ENCODE measurements around the gene CEBPA. TPM values are rescaled to one million over a fixed set of nuclear protein-coding genes. Genes with fewer than 3 reads are reported as not detected.

CEBPA gene
- total and polyA plus RNA-seq, 10 of the 15 experiments (the other 5 are each of a cell fraction or from before 2014, with no cell fraction given) = 0.04 to 0.36 (median 0.13) TPM; not detected in 4

GRCh38 chr19:33335446-33335845, 33.1 kb upstream of the CEBPA start:
- intact Hi-C loops (cut with micrococcal nuclease; ENCODE audit: unreplicated experiment) = no loop called here
- no TSS peak for BruUV-seq (replicated peaks)
- POLR2A ChIA-PET = no interaction called here
- no peak overlapping the region for H3K4me3 ChIP-seq
- H3K4me1 ChIP-seq (ENCODE audit: control insufficient read depth, insufficient read depth, low read length) = no peaks in the 10 kb centered on the region
- H2AFZ ChIP-seq (ENCODE audit: control insufficient read depth, low read depth, low read length) = no peak overlapping the region
- no peaks in the 10 kb centered on the region for H4K20me1 ChIP-seq (ENCODE audit: control insufficient read depth, insufficient read depth)
- H3K27me3 ChIP-seq (replicated peaks in 1 of 2; ENCODE audit: control insufficient read depth in 2 of 2, insufficient read depth in 2 of 2, low read length in 1 of 2) = no peaks in the 10 kb centered on the region
- 26% methylated on average over 5 of the region's 5 CpGs for WGBS (ENCODE audit: insufficient coverage, insufficient replicate concordance, low lambda C conversion rate, missing lambda C conversion rate)
- in situ Hi-C loops (cut with MboI) = no loop called here
- DNase-seq (ENCODE audit: low read depth, low spot score) (no peak), FAIRE-seq (no peak), ATAC-seq (no peak)
- H3K4me2 ChIP-seq (ENCODE audit: control insufficient read depth, insufficient read depth) = no peak overlapping the region
- RAD21 ChIA-PET (ENCODE audit: unreplicated experiment) = no interaction called here
- H3K79me2 ChIP-seq (ENCODE audit: control insufficient read depth, insufficient read depth, low read length) = no peaks in the 10 kb centered on the region
- TF ChIP-seq NR2C1 (IDR thresholded peaks at IDR 0.05) (no peak), ATF2 (IDR thresholded peaks at IDR 0.05; ENCODE audit: low read length) (no peak), SMAD1 (IDR thresholded peaks at IDR 0.05; ENCODE audit: low read depth, partially characterized antibody) (no peak), BCL3 (IDR thresholded peaks at IDR 0.05; ENCODE audit: borderline replicate concordance, insufficient read depth, low read depth, low read length, poor library complexity, severe bottlenecking) (no peak), ZNF687 (IDR thresholded peaks at IDR 0.05) (no peak), GATAD2B (conservative IDR thresholded peaks at IDR 0.05; ENCODE audit: low read depth) (no peak), SREBF2 (IDR thresholded peaks at IDR 0.05; ENCODE audit: low read length) (no peak), KDM1A (IDR thresholded peaks at IDR 0.05; ENCODE audit: borderline replicate concordance) (no peak)
- no peaks in the 10 kb centered on the region for H3K9me3 ChIP-seq (replicated peaks; ENCODE audit: control insufficient read depth, insufficient read depth, low read length)
- CTCF ChIA-PET = no interaction called here
- SMC1A ChIA-PET (ENCODE audit: uncharacterized antibody, unreplicated experiment) = no interaction called here
- no peak overlapping the region for H3K27ac ChIP-seq (ENCODE audit: control insufficient read depth, insufficient read depth)
- no peak overlapping the region for H3K9ac ChIP-seq (ENCODE audit: control insufficient read depth, insufficient read depth, low read length)
- H3K36me3 ChIP-seq (ENCODE audit: control insufficient read depth in 2 of 2, insufficient read depth in 2 of 2, low read length in 1 of 2) = no peaks in the 10 kb centered on the region; a peak in 1 of 4 replicates

Data from GM12878 (cell line).